Vagina (tissue), 2 donors: ENCODE results near the gene MAP3K20. TPM values are rescaled to one million over a fixed set of nuclear protein-coding genes. Genes with fewer than 3 reads are reported as not detected.

ENCODE experiments used
- DNase-seq, 2 donors: peaks; one replicate each; pipeline ENCODE4 v3.0.0-alpha.2; 2017; ENCODE audit errors: extremely low spot score in 2 of 2
- H3K27ac ChIP-seq: fragments of 200-600 bp; sonication (generic); one replicate; pipeline ENCODE4 v1.5.1; 2019
- H3K27me3 ChIP-seq: fragments of 200-600 bp; sonication (generic); one replicate; pipeline ENCODE4 v1.5.1; 2019
- H3K36me3 ChIP-seq, 2 donors: fragments of 200-600 bp; sonication (generic); one replicate each; pipeline ENCODE4 v1.5.1; 2017 to 2019
- H3K4me1 ChIP-seq: fragments of 200-600 bp; sonication (generic); one replicate; pipeline ENCODE4 v1.5.1; 2019
- H3K4me3 ChIP-seq, 2 donors: fragments of 200-600 bp; sonication (generic); 1 replicate in 1 of 2; 2 replicates in 1 of 2; pipeline ENCODE4 v1.5.1; 2016 to 2019
- H3K9me3 ChIP-seq: fragments of 200-600 bp; sonication (generic); one replicate; pipeline ENCODE4 v1.5.1; 2019
- CTCF ChIP-seq, 3 experiments: fragments of 450-650 bp in 2 of 3; fragments of 200-600 bp in 1 of 3; sonication (generic) in 1 of 3; IDR thresholded peaks; one replicate each; pipeline ENCODE4 v1.5.1; 2017 to 2019; ENCODE audit warnings: antibody characterized with exemption in 3 of 3, mild to moderate bottlenecking in 2 of 3, moderate library complexity in 2 of 3
- POLR2A ChIP-seq, 2 donors: fragments of 450-650 bp; IDR thresholded peaks; one replicate each; pipeline ENCODE4 v1.6.1; 2017; ENCODE audit warnings: antibody characterized with exemption in 2 of 2, mild to moderate bottlenecking in 2 of 2, moderate library complexity in 2 of 2
- POLR2AphosphoS5 ChIP-seq, 2 donors: sonication (generic); formaldehyde crosslinking; IDR thresholded peaks; one replicate each; pipeline ENCODE4 v1.9.0; 2017; ENCODE audit warnings: antibody characterized with exemption in 2 of 2, mild to moderate bottlenecking in 2 of 2, low read depth in 1 of 2; ENCODE audit not compliant: insufficient read depth in 1 of 2
- intact Hi-C: fragments of 100-400 bp; cut with DNase I; formaldehyde crosslinking; loops from one replicate; pipeline ENCODE4 v1.15.1; 2023
- total RNA-seq: library from RNA; depleted of rRNA; stranded (reverse); fragments of >200 nt; gene quantifications from one replicate; pipeline ENCODE4 v1.2.3, GENCODE V29; 2016

The MAP3K20 gene
- total RNA-seq, 1 donor from 2014 or later = 59.4 TPM

- Histone ChIP-seq H3K27me3 (no peaks in the 10 kb centered on the region), H3K36me3 (no peaks in the 10 kb centered on the region), H3K27ac (no peak overlapping the region), H3K4me3 (no peak overlapping the region), H3K4me1 (peaks cover 27% of the 10 kb centered on the region), H3K9me3 (no peaks in the 10 kb centered on the region)
- TF ChIP-seq POLR2A (IDR thresholded peaks at IDR 0.05) = no peak
- no peak for TF ChIP-seq POLR2AphosphoS5 (IDR thresholded peaks at IDR 0.05; ENCODE audit: insufficient read depth in 1 of 2, low read depth in 1 of 2)
- no peak for TF ChIP-seq CTCF (IDR thresholded peaks at IDR 0.05)
- intact Hi-C loops = no loop called here
- no peak for DNase-seq
Measured at GRCh38 chr2:173043897-173044519, 31.6 kb upstream of the MAP3K20 start.

GRCh38 chr2:173044686-173045085, 31.0 kb upstream of the MAP3K20 start:
- TF ChIP-seq POLR2AphosphoS5 (IDR thresholded peaks at IDR 0.05; ENCODE audit: insufficient read depth in 1 of 2, low read depth in 1 of 2) = no peak
- no peak for TF ChIP-seq POLR2A (IDR thresholded peaks at IDR 0.05)
- TF ChIP-seq CTCF (IDR thresholded peaks at IDR 0.05) = no peak
- Histone ChIP-seq H3K27me3 (no peaks in the 10 kb centered on the region), H3K27ac (no peak overlapping the region), H3K9me3 (no peaks in the 10 kb centered on the region), H3K4me1 (peaks cover 34% of the 10 kb centered on the region), H3K36me3 (no peaks in the 10 kb centered on the region), H3K4me3 (no peak overlapping the region)
- intact Hi-C loops = no loop called here
- no peak for DNase-seq

- no peak for DNase-seq
- H3K4me1 ChIP-seq = peaks cover 39% of the 10 kb centered on the region
- H3K36me3 ChIP-seq = no peaks in the 10 kb centered on the region
- H3K9me3 ChIP-seq = no peaks in the 10 kb centered on the region
- TF ChIP-seq POLR2AphosphoS5 (IDR thresholded peaks at IDR 0.05; ENCODE audit: insufficient read depth in 1 of 2, low read depth in 1 of 2) (no peak), POLR2A (IDR thresholded peaks at IDR 0.05) (no peak), CTCF (IDR thresholded peaks at IDR 0.05) (no peak)
- no peak overlapping the region for H3K27ac ChIP-seq
- no peaks in the 10 kb centered on the region for H3K27me3 ChIP-seq
- intact Hi-C loops = no loop called here
- H3K4me3 ChIP-seq = no peak overlapping the region
Measured at GRCh38 chr2:173045181-173045580, 30.5 kb upstream of the MAP3K20 start.

- H3K9me3 ChIP-seq = no peaks in the 10 kb centered on the region
- peaks cover 43% of the 10 kb centered on the region for H3K4me1 ChIP-seq
- peak overlapping the region; percentile 76 for H3K27ac ChIP-seq
- DNase-seq = no peak
- H3K4me3 ChIP-seq = no peak overlapping the region
- no peaks in the 10 kb centered on the region for H3K36me3 ChIP-seq
- H3K27me3 ChIP-seq = no peaks in the 10 kb centered on the region
- TF ChIP-seq POLR2AphosphoS5 (IDR thresholded peaks at IDR 0.05; ENCODE audit: insufficient read depth in 1 of 2, low read depth in 1 of 2) (no peak), CTCF (IDR thresholded peaks at IDR 0.05) (no peak), POLR2A (IDR thresholded peaks at IDR 0.05) (no peak)
- intact Hi-C loops = no loop called here
Measured at GRCh38 chr2:173048522-173048896, 27.1 kb upstream of the MAP3K20 start.

- peak in 1 of 2 donors; percentile 97 for DNase-seq
- peaks cover 43% of the 10 kb centered on the region for H3K4me1 ChIP-seq
- no peaks in the 10 kb centered on the region for H3K9me3 ChIP-seq
- peak overlapping the region; percentile 76 for H3K27ac ChIP-seq
- intact Hi-C loops = no loop called here
- no peaks in the 10 kb centered on the region for H3K36me3 ChIP-seq
- no peaks in the 10 kb centered on the region for H3K27me3 ChIP-seq
- H3K4me3 ChIP-seq = no peak overlapping the region
- TF ChIP-seq POLR2AphosphoS5 (IDR thresholded peaks at IDR 0.05; ENCODE audit: insufficient read depth in 1 of 2, low read depth in 1 of 2) (peak; percentile 56 to 93), POLR2A (IDR thresholded peaks at IDR 0.05) (no peak)
Measured at GRCh38 chr2:173048897-173049661, 26.6 kb upstream of the MAP3K20 start.
